Mesenteric fat pad (tissue), 1 donor: ENCODE measurements around the gene AUTS2. TPM values are rescaled to one million over a fixed set of nuclear protein-coding genes. Genes with fewer than 3 reads are reported as not detected.

Experiments used
- DNase-seq: peaks from one replicate; pipeline ENCODE4 v3.0.0-alpha.2; 2020; ENCODE audit warnings: low spot score
- total RNA-seq: library from RNA; stranded (reverse); fragmentation: NEBNext Ultra II Directional; extraction: Animal tissue kit (Norgen Biotek cat#: 25700); gene quantifications from one replicate; pipeline ENCODE4 v1.2.1, GENCODE V29; 2021
- donor health status: DM: yes; HTN: yes; CAD: no.

AUTS2 gene
- total RNA-seq, 1 donor from 2014 or later = 28.1 TPM

DNA sequence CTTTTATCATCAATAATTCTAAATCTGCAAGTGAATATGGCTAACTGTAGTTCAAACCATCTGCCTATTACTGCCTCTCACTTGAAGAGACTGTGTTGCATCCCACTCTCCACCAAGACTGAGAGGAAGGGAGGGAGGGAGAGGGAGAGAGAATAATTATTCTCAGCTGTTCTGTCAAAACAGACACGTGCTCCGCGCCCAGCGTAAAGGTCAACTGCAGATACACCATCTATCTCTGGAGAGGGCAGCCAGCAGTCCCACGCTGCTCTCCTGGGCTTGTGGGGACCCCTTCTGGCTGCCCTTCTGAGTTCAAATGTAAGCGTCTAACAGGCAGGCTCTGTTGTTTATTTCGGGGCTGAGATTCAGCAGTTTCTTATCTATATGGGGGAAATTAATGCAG, 908.2 kb downstream of the AUTS2 start:
- no peak for DNase-seq

DNA sequence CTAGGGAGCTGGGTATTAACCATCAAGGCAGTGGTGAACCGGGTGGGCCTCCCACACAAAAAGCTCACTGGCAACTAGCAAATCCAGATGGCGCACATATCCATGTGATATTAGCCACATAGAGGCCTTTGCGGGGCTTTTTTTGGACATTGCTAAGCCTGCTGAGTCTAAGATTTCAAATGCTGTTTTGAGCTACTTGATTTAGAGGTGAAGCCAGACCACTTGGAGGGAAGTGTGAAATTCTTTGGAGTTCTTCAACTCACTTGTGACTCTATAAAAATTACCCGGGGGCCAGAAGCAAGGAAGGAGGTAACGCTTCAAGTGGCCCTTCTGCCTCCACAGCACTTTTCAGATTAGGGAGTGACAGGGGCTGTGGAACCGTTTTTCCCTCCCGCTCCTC, 913.9 kb downstream of the AUTS2 start:
- DNase-seq = no peak

DNA sequence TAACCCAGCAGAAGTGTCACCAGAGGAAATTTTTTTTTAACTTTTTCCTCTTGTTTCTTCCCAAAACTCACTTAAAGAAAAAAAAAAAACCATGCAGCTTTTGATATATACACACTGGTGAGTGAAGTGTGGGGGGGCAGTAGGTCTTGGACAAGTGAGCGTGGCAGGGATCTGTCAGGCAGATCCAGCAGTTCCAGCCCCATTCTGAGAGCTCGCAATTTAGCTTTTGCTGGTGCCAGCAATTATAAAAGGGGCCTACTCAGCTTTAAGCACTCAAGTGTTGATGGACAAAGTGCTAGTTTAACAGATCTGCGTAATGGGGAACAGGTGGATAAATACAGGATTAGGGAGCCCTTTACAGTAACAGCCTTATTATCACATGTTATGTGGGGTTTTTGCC, 914.5 kb downstream of the AUTS2 start:
- DNase-seq = no peak

DNA sequence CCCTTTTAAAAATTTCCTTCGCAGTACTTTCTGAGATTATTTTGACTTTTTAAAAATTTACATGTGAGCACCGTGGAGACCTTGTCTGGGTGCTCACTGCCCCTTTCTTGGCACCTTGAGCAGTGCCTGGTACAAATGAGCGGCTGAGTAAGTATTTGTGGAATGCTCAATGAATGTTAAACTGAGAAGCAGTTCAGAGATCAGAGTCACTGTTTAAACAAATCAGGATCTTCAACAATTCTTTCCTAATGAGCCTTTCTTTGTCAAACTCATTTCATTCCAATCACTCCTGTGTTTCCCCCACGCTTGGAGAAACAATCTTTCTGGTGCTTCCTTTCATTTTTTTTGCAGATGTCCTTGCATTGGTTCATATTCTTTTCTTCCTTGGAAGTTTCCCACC, 922.3 kb downstream of the AUTS2 start:
- DNase-seq = no peak

DNA sequence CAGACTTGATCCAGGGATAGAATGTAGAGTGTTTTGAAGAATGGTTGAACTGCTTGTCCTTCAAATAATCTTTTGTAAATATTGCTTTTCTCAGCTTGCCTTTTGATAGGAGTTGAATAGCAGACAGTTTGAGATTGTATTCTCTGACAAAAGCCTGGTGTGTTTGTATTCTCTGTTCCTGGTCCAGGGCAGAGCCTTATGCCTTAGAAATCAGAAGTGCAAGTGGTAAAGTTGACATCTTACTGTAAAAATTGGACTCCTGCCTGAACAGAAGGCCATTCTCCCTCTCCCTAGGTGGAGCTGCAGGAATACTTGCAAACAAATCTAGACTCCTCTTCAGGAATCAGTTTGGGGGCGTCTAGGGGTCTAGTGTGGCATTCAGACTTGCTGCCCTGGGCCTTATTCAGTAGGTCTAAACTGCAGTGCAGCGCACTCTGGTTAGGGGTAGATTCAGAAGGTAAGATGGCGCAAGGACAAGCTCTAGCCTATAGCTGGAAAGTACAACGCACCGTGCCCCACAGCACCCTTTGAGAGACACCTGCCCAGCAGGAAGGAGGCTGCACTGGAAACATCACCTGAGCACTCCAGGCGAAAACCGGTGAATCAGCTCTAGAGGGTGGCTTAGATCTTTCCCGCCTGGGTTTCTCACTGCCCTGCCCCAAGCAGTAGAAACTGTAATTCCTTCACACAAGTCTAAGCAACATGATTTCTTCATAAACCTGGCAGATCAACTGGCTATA, 925.1 kb downstream of the AUTS2 start:
- DNase-seq = no peak

DNA sequence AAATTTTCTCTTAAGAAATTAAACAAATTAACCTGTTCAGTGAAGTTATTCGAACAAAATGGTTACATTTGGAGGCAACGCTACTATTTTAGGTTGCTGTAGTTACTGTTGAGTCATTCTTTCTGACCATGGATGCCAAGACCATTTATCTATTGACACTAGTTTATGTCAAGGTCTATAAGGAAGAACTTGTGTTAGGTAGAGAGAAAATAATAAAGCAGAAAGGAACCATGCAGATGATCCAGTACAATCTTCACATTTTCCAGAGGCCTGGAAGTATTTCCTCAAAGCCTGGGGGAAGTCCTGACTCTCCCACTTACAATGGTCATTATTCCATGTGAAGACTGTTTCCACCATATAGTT, 925.7 kb downstream of the AUTS2 start:
- no peak for DNase-seq

DNA sequence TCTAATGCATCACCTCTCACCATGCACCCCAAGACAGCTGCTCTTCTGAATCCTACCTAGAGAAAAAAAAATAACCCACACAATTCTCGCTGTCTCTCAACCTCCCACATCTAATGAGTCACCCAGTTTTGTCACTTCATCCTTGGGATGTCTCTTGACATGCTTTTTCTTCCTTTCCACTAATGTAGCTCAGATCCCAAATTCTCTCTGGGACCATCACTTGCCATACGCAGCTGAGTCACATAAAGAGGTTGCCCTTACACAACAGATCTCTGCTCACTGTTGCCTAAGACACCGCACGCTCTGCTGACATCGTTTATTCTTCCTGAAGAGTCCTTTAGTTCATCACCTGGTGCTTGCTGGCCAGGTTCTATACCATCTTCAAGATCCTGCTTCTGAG, 927.7 kb downstream of the AUTS2 start:
- no peak for DNase-seq

DNA sequence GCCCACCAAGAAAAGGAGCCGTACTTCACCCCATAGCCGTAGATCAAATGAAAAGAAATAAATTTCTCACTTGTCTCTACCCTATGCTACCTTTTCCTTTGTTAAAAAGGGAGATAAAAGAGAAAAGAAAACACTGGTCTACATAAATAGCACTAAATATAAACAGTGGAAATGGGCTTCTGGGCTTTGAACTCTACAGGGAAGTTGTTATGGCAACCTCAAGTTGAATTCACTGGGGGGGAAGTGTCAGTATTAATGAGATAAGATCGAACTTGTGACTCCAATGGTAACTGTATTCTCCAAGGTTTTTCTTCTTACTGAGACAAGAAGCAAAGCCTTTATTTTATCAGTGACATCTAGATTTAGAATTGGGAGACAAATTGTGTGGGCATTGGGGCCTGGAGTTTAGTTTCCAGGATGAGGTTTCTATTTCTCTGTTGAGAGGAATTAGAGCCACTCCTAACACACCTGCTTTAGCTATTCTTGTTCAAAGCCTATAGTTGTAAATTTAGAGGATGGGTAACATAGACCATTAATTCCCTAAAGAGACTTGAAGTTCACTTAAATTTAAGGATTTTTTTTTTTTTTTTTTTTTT, 929.3 kb downstream of the AUTS2 start:
- no peak for DNase-seq

DNA sequence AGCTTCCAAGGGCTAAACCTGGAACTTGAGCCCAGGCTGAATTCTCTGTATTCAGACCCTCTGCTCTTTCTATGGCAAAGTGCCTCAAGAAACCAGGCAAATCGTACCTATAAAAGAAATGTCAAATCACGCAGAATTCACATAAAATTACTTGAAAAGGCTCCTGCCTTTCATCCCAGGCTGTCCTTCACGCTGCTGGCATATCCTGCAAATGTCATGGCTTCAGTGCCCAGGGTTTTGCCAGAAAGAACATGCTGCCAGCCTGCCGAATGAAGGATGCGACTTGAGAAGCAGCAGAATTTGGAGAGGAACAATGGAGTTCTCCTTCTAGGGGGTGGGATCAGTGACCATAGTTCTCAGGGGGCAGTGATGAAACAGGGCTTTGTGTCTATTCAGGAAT, 931.2 kb downstream of the AUTS2 start:
- no peak for DNase-seq

DNA sequence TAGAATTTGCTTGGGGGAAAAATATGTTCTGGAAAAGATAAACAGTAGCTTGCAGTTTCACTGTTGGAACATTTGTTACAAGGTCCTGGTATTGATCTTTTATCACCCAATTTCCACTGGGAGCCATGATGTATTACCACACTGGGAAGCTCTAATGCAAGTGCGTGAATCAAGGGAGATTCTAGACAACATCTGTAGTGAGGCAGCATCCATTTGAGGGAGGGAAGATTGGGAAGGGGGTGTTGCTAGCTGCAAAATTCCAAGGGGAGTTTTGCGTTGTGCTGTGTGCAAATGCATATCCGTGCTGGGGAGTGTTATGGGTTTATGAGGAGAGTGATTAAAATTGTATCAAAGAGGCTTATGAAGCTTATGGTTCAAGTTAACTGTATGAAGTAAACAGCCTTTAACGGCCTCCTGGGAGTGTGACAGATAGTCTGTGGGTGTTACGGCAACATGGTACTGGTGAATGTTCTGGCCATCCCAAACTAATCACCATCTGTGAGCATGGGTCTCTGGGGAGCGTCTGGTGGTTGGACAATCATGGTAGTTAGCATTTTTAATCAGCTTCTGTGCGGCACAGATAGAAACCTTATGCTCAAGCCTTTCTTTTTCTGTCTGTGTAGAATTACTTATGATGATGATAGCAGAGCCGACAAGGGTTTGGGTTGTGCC, 931.8 kb downstream of the AUTS2 start:
- DNase-seq = no peak

DNA sequence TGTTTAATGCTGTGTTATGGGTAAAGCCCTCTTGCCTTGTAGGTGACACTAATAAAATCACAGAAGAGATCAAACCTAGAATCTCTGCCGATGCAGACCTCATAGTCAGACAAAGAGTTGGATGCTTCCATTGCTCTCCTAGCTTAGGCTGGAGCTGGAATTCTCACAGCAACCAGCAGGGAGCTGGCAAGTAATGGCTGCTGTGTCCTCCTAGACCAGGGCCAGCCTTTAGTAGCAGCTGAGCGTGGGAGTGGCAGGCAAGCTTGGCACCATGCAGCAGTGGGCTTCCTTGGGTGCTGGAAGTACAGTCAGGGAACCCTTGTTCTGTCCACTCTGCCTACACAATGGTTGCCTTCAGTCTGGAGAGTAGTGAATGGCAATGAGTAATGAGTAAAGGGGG, 935.3 kb downstream of the AUTS2 start:
- DNase-seq = no peak

DNA sequence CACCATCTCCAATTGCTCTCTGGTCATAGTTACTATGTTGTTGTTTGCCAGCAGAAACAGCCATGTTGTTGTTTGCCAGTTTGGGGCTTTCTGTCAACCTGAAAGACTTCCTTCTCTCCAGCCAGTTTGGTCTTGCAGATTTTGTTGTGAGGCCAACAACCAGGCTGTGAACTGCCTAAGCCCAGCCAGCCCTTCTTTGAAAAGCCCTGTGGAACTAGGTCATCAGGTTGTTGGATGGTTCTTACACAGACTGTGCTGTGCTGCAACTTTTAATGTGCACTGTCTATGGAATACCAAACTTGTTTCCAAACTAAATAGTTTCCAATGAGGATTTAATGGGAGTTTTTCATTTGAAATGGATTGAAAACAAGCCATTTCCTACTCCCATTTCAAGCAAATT, 940.9 kb downstream of the AUTS2 start:
- no peak for DNase-seq

DNA sequence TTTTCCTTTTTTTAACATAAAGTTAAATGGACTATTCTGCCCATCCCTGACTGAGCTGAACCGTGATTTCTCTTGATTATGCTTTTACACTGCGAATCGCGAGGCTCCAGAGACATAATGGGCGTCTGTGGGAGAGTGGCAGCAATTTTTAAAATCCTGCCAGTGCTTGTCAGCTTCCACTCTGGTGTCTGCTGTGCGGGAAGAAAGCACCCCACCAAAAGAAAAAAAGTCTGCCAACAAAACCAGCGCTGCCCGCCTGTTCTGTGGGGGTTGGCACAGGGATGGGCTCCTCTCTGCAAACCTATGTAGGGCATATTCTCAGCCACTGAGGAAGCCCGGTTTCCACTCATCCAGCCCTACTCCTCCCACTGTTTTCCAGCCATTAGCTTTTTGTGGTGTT, 941.3 kb downstream of the AUTS2 start:
- no peak for DNase-seq

DNA sequence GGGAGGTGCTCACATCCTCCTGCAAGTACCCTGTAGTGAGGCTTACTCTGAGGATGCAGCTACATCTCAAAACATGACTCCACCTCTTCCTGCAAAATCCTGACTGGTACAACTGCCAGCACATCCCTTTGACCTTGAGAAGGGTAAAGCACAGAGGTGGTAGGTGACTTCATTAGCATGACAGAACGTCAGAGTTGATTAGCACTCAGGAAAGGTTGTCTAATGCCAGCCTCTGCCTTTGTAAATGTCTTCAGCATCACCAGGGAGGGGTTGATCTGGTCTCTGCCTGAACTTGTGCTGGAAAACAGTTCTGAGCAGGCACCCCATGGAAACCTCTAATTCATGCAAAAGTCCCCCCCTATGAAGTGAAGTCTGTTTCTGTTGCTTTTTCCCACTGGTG, 942.4 kb downstream of the AUTS2 start:
- DNase-seq = no peak

DNA sequence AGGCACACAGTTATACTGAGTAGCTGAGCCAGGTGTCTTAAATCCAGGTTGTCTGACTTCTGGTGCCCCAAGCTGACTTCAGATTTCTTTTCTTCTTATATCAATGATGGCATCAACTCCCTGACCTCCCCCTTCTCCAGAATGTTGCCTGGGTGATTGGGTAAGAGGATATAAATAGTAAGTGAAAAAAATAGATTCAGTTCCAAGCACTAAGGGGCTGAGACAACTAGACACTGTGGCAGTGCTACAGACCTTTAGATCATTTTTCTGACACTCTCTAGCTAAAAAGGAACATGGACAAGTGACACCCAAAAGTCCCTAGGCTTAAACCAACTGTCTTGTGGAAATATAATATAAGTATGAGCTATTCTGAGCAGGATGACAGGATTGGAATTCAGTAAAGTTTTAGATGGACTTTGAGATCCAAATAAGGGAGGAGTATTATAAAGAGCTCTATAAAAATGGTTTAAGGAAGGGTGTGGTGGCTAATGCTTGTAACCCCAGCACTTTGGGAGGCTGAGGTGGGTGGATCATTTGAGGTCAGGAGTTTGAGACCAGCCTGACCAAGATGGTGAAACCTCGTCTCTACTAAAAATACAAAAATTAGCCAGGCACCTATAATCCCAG, 944.6 kb downstream of the AUTS2 start:
- DNase-seq = no peak

DNA sequence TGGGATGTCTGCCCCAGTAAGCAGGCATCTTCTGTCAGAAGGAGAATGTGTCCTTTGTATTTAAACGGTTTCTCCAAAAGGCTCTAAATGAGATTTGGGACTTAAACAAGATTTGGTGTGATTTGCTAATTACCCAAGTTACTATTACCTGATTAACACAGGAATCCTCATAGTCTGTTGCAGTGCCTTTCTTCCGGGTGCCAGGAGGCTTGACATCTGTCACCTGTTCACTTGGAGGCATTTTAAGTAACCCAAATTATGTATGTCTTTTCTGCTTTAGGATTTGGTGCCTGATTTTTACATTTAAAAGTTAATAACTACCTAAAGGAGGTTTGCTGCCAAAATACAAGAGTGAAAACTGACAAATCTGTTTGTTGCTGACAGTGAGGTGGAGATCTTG, 945.7 kb downstream of the AUTS2 start:
- no peak for DNase-seq

DNA sequence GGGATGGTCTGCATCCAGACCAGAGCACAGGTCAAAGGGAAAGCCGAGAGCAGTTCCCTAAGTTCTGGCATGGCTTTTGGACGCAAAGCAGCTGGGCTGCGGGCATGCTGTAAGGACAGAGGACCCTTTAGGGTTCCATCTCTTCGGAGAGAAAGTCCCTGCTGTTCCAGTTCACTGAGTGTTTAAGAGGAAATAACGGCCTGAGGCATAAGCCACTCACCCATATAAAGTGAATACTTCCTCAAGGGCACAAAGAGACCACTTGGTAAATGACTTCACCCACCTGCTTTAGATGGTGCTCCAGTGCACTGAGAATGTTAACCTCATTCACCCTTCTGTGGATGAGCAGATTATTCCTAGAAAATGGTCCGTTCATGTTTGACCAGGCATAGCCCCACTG, 946.9 kb downstream of the AUTS2 start:
- DNase-seq = no peak

DNA sequence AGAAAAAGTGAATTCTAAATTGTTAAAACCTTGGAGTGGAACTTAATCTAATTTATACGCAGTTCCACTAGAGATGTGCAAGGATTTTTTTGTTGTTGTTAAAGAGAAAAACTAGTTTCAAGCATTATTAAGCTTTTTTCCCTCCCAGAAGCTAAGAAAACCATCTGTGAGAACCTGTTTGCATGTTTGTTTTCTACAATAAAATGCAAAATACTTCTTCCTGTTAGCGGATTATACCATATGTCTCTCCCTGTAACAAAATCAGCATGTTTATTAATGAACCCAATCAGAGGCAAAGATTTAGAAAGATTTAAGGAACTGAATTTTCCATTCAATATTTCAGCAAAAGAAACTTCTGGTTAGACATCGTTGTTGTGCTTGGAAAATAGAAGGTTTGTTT, 953.9 kb downstream of the AUTS2 start:
- no peak for DNase-seq

DNA sequence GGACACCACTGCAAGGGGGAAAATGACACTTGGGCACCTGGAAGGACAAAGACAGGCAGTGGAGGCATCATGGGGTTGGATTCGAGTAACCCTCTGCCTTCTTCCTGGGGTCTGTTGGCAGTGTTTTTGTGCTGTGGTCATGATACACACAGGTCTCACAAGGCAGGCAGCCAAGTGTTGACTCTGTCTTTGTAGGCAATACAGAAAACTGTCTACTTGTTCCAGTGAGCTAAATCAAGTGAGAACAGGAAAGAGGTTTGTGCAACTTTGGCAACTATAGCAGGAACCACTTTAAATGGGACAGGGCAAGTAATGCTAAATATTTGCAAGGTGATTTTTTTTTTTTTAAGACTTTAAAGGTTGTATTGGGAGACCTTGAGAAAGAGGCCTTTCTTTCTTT, 955.1 kb downstream of the AUTS2 start:
- DNase-seq = no peak

DNA sequence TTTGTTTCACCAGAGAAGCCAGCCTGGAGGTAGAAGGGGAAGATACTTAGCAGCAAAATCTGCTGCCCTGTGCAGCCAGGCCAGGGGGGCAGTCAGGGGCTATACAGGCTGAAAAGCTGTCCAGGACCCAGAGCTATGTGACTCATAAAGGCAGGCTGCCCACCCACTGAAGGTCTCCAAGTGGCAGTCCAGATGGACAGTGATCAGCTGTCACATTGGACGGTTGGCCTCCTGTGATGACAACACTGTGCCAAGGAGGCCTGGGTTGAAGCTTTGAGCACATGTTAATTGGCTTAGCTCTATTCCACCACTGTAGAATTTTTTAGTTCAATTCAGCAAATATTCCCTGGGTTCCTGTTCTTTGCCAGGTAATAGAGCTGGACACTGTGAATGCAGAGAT, 956.4 kb downstream of the AUTS2 start:
- no peak for DNase-seq

DNA sequence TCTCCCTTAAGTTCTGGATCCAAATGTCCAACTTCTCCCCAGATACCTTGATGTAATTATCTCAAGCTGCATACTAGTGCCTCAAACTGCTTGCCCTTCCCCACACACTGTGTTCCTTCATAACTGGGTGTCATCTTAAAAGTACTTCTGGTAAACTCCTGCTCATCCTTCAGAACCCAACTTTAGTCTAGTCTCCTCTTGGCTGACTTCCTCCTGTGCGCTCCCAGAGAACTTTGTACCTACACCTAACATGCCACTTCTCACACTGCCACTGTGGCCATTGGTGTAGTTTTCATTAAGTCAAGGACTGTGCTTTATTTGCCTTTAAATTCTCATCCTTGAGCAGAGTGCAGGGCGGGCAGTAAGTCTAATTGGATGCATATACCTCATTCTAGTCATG, 958.5 kb downstream of the AUTS2 start:
- no peak for DNase-seq

DNA sequence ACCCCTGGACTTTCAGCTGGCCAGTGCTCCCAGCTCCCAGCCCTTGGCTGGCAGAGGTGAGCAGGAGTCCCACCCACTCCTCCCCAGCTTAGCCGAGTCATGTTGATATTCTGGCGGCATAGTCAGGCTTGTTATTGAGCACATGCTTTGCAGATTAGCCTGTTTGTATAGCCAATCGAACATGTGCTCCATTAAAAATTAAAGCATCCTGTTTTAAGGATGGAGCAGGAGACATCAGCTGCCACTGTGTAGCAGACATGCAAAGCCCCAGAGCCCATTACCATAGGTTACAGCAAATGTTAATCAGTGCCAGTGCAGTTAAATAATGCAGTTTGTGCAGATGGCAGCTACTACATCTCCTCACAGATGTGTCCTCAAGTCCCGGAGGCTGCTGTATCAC, 959.1 kb downstream of the AUTS2 start:
- no peak for DNase-seq

DNA sequence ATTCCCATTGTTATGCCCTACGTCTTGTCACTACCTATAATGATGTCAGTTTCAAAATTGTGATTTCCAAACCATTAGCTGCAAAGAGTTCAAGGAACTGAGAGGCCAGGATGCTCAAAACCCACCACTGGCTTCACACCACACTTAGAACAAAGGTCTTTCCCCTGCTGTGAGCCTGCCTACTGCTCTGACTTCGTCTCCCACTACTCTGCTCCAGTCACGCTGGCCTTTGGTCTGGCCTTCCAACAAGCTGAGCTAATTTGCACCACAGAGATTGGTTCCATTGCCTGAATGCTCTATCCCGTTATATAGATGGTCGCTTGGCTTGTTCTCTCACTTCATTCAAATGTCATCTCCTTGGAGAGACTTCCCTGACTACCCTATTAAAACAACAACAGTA, 961.5 kb downstream of the AUTS2 start:
- no peak for DNase-seq
